HG03457 (cell line): Measurements from ENCODE around the gene TRMT44.
A peak's percentile ranks its signal among the peaks of the same experiment; 100 is the strongest.
"Not testable (repeated sequence)": the region's sequence is repeated elsewhere in the genome, so short reads cannot be mapped to it uniquely, and the experiment has no call there.

Source experiments
- ATAC-seq: cut with Tn5 transposase; IDR thresholded peaks from one replicate; pipeline ENCODE4 v1.9.1; 2021; ENCODE audit warnings: moderate number of reproducible peaks; ENCODE audit not compliant: unreplicated experiment

Gene TRMT44

DNA sequence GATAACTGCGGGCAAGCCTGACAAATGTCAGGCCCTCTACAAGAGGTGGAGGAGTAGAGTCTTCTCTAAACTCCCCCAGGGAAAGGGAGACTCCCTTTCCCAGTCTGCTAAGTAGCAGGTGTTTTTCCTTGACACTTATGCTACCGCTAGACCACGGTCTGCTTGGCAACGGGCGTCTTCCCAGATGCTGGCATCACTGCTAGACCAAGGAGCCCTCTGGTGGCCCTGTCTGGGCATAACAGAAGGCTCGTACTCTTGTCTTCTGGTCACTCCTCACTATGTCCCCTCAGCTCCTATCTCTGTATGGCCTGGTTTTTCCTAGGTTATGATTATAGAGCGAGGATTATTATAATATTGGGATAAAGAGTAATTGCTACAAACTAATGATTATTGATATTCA lies 33.7 kb upstream of the TRMT44 start:
- not testable (repeated sequence) for ATAC-seq

DNA sequence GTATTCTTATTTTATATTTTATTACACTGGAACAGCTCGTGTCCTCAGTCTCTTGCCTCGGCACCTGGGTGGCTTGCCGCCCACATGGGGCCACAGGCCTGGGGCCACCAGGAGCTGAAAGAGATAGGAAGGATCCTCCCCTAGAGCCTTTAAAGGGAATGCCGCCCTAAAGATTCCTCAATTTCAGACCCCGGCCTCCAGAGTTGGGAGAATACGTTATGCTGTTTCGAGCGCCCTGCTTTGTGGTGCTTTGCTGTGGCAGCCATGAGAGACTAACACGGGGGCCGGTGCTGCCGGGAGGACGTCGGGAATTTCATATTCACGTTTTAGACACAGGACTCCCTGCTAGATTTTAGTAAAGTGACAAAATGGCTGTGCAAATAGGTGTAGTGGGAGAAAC lies 33.3 kb upstream of the TRMT44 start:
- no peak for ATAC-seq

DNA sequence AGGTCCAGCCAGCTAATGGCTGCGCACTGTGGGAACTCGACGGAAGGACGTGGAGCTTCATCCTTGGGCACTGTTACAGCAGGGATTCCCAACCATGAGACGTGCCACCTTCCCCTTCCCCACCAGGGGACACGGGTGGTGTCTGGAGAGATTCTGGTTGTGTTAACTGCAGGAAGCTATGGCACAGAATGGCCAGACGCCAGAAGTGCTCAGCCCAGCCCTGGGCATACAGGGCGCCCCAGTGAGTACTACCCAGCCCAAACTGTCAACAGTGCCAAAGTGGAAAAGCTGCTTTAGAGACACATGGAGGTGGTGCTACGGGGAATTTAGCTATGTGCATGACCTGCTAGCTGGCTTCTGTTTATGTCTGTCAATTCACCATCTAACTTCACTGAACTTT lies 32.8 kb upstream of the TRMT44 start:
- ATAC-seq: no peak

DNA sequence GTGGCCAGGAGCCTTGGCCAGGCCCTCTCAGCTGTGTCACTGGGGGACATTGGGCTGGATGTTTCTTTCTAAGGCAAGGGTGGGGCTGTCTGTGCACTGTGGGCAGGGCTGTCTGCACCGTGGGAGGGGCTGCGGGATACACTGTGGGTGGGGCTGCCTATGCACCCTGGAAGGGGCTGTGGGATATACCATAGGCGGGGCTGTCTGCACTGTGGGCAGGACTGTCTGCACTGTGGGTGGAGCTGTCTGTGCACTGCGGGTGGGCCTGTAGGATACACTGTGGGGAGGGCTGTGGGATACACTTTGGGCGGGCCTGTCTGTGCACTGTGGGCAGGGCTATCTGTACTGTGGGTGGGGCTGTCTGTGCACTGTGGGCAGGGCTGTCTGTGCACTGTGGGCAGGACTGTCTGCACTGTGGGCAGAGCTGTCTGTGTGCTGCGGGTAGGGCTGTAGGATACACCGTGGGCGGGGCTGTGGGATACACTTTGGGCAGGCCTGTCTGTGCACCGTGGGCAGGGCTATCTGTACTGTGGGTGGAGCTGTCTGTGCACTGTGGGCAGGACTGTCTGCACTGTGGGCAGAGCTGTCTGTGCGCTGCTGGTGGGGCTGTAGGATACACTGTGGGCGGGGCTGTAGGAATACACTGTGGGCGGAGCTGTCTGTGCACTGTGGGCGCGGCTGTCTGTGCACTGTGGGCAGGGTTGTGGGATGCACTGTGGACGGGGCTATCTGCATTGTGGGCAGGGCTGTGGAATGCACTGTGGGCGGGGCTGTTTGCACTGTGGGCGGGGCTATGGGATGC lies 31.1 kb upstream of the TRMT44 start:
- no peak for ATAC-seq

DNA sequence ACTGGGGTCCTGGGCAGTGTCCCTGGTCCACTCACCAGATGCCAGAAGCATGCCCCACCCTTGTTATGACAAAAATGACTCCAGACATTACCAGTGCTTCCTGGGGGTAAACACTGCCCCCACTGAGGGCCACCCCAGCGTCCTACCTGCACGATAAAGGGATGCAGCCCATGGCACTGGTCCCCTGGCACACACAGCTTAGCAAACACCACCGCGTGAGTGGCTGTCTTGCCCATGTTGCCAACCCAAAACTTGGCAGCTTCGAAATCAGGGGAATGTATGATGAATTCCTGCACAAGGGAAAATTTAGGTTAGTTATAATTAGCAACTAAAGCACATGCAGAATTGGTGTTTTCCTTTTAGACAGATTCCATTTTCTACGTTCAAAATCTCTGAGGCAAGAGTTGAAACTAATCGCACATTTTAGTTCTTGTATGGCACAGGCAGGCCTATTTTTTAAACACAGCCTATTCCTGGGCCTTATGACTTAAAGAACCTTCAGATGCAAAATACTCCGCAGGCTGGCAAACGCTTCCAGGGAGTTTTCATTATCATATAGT lies 30.4 kb upstream of the TRMT44 start:
- no peak for ATAC-seq

DNA sequence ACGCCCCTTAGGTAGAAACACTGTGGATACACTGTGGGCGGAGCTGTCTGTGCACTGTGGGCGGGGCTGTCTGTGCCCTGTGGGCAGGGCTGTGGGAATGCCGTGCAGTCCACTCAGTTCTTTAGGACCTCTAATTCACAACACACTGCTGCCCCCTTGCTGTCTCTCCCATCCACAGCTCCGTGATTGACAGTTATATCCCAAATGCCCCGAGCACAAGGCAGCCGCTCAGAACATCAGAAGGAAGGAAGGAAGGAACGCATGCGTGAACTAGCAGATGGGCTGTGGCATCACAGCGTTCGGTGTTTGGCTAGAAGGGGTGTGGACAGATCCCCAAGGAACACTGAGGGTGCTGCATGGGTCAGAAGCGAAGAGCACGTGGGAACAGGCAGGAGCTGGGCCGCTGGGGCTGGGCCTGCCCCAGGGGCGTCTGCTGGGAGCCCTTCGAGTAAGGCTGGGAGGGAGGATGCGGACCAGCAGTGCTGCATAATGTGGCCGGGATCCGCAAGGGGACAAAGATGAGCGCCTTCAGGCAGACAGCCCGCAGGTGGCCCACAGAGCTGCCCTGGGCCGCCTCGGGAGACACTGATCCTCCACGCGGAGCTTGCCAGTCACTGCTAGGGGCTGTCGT lies 29.8 kb upstream of the TRMT44 start:
- ATAC-seq: no peak

DNA sequence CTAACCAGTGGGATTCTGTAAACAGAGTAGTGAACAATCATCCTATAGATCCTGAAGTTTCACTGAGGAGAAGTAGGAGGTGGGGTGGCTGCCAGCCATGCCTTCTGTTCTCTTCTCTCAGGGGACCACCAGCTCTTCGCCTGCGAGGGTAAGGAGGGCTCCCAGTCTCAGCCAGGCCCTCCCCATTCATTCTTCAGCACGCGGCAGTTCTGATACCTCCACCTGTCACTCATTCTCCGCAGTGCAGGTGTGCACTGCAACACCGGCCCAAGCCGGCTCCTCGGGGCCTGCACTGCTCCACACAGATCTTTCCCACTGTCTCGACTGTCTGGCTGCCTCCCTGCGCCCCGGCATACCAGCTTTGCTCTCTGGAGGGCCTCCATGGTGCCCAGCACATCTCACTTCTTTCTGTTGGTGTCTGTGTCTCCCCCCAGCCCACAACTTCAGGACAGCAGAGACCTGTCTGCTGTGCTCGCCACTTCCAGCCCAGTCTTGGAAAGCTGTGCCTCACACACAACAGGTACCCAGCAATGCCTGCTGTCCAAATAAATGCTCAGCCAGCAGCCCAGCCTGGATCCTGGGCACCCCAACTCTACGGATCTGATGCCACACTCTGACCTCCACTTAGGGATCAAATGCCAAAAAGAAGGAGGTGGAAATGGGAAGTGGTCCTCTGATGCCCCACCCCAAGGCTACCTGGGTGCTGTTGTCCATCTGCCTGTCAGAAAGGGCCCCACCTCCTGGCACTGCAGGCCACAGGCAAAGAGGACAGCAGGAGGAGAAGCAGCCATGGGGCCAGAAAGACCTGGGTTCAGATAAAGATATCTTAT lies 29.0 kb upstream of the TRMT44 start:
- no peak for ATAC-seq

DNA sequence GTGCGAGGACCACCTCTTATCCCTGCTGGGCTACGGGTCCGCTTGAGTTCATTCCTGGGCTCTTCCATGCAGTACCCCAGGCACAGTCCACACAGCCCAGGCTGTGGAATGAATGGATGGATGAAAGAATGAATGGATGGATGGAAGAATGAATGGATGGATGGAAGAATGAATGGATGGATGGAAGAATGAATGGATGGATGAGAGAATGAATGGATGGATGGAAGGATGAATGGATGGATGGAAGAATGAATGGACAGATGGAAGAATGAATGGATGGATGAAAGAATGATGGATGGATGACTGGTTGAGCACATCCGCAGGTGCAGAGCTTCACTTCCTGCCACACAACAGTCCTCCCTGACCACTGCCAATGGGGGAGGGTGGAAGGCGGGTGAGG lies 28.3 kb upstream of the TRMT44 start:
- ATAC-seq: no peak

DNA sequence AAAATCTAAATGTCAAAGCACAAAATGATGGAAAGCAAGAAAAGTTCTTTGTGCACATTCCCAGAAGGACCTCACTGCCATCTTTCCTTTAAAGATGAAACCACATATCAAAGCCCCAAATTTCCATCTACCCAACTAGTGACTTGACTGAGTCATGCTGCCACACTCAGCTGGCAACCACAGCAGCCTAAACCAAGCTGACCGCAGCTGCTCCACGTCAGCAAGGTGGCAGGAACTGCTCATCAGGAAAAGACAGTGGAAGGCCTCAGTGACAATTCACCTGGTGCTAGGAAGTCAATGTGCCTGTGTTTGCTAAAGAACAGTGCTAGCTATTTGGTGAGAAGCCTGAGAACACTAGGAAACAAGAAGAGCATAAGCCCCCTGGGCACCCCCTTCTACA lies 26.2 kb upstream of the TRMT44 start:
- ATAC-seq: no peak

DNA sequence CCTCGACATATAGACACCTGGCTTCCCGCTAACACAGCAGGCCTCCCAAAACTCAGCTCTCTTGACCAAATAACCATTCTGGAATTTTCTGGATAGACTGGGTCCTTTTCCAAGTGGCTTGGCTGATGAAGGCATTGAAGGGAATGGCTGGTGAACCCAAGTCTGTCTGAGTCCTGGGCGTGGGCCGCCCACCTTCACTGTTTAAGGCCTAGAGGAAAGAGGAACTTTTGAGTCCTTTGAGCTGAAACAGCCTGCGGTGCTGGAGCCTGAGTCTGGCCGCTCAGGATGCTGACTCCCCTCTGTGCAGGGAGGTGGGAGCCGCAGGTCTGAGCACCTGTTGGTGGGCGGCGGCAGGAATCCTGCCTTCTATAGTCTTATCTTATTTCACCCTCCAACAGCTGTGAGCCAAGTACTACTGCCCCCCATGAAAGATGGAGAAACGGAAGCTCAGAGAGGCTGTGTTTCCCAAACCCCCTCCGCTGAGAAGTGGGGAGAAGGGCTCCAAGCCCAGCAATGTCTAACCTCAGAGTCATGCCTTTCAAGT lies 23.4 kb upstream of the TRMT44 start:
- ATAC-seq: no peak

DNA sequence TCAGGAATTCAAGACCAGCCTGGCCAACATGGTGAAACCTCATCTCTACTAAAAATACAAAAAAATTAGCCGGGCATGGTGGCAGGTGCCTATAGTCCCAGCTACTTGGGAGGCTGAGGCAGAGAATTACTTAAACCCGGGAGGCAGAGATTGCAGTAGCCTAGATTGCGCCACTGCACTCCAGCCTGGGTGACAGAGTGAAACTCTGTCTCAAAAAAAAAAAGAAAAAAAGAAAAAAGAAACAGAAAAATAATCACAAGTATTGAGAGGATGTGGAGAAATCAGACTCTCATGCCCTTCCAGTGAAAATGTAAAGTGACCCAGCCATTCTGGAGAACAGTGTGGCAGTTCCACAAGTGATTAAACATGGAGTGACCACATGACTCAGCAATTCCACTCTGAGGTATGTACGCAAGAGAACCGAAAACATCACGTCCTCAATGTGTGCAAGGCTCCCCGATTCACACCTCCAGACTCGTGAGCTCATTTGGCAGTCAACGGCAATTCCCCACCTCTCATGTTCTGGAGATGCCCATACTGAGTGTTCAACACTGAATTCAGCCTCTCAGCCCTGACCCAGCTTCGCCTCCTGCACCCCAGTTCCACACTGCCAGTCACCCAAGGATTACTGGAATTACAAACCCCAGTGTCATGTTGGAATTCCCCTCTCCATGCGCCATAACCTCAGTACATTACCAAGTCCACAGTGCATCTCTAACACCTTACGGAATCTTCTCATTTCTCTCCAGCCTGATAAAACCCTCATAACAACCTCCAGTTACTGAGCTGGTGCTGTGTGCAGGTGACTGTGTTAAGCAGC lies 21.1 kb upstream of the TRMT44 start:
- no peak for ATAC-seq

DNA sequence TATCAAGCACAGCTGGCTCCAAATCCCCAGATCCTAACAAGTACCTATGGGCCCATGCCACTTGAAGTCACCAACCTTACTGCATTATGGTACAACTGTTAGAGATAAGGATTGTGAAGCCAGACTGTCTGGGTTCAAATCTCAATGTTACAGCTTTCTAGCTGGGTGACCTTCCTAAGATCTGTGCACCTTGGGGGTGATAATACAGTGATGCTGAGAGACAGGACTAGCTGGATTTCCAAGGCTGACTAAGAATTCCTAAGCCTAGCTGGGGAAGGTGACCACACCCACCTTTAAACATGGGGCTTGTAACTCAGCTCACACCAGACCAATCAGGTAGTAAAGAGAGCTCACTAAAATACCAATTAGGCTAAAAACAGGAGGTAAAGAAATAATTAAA lies 20.4 kb upstream of the TRMT44 start:
- not testable (repeated sequence) for ATAC-seq

DNA sequence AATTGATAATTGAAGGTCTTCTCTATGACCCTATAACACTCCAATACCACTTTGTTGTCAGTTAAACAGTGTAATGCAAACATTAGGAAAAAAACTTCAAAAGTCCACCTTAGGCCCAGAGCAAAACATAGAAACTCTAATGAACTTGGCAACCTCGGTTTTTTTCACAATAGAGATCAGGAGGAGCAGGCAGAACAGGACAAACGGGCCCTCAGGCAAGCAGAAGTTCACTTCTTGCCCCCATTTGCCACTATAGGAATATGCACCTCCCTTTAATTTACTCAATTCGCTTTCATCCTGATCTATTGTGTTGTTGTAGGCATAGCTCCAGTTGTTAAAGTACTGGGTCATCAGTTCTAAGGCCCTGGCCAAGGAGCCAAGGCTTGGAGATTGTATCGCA lies 18.2 kb upstream of the TRMT44 start:
- ATAC-seq: no peak

DNA sequence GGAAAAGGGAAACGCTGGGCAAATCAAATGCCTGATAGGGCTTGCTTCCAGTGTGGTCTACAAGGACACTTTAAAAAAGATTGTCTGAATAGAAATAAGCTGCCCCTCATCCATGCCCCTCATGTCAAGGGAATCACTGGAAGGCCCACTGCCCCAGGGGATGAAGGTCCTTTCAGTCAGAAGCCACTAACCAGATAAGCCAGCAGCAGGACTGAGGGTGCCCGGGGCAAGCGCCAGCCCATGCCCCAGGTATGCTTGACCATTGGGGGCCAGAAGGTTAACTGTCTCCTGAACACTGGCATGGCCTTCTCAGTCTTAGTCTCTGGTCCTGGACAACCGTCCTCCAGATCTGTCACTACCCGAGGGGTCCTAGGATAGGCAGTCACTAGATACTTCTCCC lies 17.8 kb upstream of the TRMT44 start:
- no peak for ATAC-seq

DNA sequence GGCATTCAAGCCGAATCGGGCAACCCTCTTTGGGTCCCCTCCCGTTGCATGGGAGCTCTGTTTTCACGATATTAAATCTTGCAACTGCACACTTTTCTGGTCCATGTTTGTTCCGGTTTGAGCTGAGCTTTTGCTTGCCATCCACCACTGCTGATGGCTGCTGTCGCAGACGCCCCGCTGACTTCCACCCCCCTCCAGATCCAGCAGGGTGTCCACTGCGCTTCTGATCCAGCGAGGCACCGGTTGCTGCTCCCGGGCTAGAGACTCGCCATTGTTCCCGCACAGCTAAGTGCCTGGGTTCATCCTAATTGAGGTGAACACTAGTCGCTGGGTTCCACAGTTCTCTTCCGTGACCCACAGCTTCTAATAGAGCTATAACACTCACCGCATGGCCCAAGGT lies 13.3 kb upstream of the TRMT44 start:
- ATAC-seq: no peak

DNA sequence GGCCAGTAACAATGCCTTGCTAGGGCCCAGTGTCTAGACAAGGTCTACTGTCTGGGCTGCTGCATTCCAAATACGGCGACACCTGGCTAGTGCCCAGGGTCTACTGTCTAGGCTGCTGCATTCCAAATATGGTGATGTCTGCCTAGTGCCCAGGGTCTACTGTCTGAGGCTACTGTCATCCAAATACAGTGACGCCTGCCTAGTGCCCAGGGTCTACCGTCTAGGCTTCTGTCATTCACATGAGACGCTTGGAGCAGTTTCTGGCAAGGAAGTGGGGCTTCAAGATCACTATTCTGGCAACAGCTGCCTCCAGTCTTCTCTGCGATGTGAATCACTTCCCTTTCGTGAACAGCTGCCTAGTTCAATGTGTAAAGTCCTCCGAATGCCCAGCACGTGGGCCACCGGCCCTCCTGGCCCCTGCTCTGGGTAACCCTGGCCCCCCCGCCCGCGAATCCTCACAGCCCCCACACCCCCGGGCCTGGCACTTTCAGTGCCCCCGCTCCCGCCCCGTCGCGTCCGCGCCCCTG lies 12.8 kb upstream of the TRMT44 start:
- peak; percentile 38 for ATAC-seq

DNA sequence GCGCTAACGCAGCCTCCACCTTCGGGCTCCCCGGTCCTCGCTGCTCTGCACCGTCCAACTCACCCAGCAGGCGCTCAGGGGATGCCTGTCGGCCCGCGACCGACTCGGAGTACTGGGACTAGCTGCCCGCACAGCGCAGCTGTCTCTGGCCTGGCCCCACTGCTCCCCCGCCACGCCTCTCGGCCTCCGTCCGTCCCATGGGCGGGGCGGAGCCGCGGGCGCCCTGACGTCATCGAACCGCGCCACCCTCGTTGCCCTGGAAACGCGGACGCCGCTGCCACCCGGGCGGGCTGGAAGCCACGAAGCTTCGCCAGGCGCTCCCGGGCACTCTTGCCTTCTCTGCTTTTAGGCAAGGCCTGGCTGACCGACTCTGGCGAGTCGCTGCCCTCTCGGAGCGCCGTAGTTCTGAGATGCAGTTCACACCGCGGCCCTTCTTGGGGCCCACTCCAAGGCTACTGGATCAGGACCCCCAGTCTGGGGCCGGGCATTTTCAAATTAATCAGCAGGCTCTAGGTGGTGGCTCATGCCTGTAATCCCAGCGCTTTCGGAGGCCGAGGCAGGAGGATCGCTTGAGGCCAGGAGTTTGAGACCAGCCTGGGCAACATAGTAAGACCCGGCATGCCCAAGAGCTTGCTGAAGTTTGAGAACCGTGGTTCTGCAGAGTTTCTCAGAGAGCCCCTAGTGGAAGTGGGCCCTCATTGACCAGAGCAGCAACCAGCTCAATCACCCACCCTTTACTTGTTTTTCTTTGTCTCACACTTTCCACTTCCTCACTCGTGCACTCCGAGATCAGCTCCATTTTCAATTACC lies 12.1 kb upstream of the TRMT44 start:
- ATAC-seq: peak; percentile 87

DNA sequence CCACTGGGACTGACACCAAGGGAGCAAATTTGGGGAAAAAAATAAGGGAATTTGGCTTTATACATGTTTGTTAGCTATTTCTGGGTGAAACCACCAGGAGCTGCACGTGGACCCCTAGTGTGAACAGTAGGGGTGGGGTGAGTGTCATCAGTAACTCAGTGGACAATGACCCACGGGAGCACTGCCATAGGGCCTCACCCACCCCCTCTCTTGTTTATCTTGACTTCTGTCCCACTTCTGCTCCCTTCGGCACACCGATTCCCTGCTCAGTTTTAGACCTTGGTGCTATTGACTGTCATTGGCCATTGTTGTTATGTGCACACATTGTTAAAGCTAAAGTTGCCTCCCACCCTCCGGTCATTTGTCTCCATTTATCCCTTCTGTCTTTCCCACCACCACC lies 9.0 kb upstream of the TRMT44 start:
- no peak for ATAC-seq

DNA sequence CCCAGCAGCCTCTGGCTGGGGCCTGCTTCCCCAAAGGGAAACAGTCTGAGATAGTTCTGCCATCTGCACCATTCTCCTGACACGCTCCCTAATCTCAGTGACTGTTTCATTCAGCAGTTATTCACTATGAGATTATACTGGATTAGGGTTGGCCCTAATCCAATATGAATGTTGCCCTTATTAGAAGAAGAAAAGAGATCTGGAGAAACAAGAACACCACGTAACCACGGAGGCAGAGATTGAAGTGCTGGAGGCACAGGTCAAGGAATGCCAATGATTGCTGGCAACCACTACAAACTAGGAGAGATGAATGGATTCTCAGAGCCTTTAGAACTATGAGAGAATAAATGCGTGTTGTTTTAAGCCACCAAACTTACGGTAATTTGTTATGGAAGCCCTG lies 7.4 kb upstream of the TRMT44 start:
- no peak for ATAC-seq
